ENCODE results near the gene TSKU.
"Not testable (repeated sequence)": the region's sequence is repeated elsewhere in the genome, so short reads cannot be mapped to it uniquely, and the experiment has no call there.

TSKU gene

DNA sequence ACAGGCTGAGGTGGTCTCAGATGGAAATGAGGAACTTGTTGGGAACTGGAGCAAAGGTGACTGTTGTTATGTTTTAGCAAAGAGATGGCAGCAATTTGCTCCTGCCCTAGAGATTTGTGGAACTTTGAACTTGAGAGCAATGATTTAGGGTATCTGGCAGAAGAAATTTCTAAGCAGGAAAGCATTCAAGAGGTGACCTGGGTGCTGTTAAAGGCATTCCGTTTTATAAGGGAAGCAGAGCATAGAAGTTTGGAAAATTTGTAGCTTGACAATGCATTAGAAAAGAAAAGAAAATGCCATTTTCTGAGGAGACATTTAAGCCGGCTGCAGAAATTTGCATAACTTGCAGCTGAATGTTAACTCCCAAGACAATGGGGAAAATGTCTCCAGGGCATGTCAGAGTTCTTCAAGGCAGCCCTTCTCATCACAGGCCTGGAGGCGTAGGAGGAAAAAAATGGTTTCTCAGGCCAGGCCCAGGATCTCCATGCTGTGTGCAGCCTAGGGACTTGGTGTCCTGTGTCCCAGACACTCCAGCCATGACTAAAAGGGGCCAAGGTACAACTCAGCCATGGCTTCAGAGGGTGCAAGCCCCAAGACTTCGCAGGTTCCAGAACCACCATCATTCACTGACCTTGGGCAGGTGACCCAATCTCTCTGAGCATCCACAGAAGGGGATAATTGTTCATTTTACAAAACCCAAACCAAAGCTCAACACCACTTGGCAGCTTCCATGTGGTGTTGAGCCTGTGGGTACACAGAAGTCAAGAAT lies 8.0 kb downstream of the TSKU start:
- not testable (repeated sequence) for DNase-seq

GRCh38 chr11:76791861-76792260 lies 8.7 kb downstream of the TSKU start:
- DNase-seq: no peak

- no peak for DNase-seq
Observed at GRCh38 chr11:76792505-76793264, 9.5 kb downstream of the TSKU start.

- DNase-seq: no peak
Observed at GRCh38 chr11:76793391-76794291, 10.5 kb downstream of the TSKU start.

DNA sequence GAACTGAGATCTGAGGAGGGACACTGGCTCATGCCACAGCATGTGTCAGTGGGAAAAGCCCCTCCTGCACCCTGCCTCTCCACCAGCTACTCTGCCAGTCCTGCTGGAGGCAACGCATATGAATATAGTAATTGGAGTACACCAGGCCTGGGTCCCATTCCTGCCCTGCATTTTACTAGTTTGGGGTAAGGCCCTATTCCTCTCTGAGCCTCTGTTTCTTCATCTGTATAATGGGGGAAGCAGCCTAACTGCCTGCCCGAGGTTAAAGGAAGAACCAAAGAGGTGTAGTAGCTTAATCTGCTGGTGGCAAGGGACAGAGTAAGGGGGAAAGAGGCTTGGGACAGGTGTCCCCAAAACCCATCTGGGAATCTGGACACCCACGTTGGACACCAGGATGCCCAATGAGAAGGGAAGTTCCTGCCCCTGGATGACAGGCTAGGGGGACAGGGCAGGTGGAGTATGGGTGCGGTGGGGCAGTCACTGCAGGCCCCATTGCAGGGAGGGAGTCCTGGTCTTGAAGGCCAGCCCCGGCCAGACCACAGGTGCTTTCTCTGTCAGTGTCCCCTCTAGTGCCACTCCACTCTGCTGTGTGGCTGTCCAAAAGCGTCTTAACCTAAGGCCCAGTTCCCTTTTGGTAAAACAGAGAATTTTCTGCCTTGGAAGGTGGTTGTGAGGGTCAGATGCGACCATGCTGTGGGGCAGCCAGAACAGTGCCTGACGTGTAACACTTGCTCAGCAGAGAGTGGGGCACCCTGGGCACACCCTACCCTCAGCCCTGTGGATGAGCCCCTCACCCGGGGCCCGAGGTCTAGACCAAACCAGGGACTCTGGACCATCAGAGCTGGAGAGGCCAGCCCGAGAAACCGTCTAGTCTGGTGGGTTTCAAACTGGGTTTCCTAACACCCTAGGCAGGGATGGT lies 11.5 kb downstream of the TSKU start:
- no peak for DNase-seq

DNA sequence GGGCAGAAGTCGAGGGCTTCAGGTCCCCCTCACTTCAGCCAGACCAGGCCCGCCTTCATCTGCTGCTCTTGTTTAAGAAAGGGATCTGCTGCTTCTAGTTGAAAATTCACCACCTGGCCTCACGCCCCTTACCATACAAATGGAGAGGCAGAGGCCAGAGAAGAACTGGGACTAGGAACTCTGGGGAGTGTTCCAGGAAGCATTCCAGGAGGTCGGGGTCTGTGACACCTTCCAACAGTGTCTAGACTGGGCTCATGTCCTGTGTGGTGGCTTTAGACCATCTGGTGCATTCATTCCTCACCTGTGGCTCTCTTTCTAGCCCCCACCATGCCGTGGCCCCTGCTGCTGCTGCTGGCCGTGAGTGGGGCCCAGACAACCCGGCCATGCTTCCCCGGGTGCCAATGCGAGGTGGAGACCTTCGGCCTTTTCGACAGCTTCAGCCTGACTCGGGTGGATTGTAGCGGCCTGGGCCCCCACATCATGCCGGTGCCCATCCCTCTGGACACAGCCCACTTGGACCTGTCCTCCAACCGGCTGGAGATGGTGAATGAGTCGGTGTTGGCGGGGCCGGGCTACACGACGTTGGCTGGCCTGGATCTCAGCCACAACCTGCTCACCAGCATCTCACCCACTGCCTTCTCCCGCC lies 12.3 kb downstream of the TSKU start:
- no peak for DNase-seq

GRCh38 chr11:76795936-76796441 lies 12.8 kb downstream of the TSKU start:
- DNase-seq: no peak

- DNase-seq: no peak
Observed at GRCh38 chr11:76796511-76797198, 13.5 kb downstream of the TSKU start.

DNA sequence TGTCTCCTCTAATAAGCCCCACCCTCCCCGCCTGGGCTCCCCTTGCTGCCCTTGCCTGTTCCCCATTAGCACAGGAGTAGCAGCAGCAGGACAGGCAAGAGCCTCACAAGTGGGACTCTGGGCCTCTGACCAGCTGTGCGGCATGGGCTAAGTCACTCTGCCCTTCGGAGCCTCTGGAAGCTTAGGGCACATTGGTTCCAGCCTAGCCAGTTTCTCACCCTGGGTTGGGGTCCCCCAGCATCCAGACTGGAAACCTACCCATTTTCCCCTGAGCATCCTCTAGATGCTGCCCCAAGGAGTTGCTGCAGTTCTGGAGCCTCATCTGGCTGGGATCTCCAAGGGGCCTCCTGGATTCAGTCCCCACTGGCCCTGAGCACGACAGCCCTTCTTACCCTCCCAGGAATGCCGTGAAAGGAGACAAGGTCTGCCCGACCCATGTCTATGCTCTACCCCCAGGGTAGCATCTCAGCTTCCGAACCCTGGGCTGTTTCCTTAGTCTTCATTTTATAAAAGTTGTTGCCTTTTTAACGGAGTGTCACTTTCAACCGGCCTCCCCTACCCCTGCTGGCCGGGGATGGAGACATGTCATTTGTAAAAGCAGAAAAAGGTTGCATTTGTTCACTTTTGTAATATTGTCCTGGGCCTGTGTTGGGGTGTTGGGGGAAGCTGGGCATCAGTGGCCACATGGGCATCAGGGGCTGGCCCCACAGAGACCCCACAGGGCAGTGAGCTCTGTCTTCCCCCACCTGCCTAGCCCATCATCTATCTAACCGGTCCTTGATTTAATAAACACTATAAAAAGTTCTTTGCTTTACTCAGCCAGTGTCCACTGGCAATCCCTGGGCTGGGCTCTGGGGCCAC lies 14.4 kb downstream of the TSKU start:
- no peak for DNase-seq

DNA sequence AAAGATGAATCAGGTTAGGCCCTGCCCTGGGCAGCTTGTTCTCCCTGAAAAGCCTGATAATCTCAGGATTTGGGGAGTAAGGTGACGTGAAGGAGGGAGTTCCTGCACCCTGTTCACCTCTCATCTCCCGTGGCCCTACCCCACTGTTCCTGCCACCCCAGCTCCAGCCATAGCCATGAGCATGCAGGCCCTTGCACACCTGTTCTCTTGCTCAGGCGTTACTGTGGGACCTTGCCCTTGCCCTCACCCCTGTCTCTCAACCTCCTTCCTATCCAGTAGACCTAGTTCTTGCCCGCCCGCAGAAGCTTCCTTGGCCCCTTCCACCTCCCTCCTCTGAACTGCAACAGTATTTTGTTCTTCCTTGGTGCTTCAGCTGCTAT lies 15.0 kb downstream of the TSKU start:
- no peak for DNase-seq

- DNase-seq: no peak
Observed at GRCh38 chr11:76798671-76799065, 15.5 kb downstream of the TSKU start.

- DNase-seq: peak; percentile 84
Observed at GRCh38 chr11:76799066-76799804, 16.1 kb downstream of the TSKU start.

DNA sequence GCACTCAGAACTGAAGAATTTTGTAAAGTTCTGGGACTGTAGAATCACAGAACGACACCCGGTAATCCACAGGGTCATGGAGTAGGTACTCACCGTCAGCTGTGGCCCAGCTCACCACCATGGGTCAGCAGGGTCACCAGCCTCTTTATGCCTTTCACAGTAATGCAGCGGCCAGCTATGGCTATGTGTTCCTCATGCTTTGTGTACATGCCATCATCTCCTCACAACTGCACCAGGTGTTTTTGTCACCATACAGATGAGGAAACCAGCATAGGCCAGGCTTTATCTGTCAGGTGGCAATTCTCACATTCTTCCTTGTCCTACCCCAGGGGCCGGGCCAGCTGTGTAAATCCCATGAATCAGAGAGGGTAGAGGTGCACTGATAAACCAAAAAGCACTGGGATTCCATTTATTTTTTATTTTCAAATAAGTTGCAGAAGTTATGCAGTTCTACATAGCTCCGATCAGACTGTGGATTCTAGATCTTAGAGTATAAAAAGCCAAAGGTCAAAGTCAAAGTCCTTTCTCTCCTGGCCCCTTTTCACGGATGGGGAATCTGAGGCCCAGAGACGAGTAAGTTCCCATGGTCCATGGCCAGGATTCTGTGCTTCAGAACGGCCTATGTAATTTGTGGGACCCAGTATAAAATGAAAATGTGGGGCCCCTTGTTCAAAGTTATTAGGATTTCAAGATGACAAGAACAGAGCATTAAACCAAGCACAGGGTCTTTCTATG lies 17.5 kb downstream of the TSKU start:
- DNase-seq: no peak

DNA sequence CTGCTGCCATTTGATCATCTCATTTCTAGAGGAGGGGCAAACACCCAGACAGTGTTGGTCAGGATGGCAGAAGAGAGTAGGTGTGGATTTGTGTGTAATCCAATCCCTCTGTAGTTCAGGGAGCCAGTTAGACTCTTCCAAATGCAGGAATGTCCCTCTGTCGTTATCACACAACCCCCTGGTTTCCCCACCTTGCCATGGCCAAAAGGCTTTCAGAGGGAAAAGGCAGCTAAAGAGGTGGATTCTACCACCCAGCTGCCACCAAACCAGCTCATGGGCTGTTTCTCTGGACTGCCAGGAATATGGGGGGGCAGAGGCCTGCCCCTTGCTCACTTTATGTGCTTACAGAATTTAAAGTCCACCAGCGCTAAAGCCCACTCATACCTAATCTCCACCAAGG lies 18.1 kb downstream of the TSKU start:
- no peak for DNase-seq

GRCh38 chr11:76801736-76802135 lies 18.6 kb downstream of the TSKU start:
- no peak for DNase-seq

GRCh38 chr11:76802151-76802550 lies 19.0 kb downstream of the TSKU start:
- DNase-seq: no peak

DNA sequence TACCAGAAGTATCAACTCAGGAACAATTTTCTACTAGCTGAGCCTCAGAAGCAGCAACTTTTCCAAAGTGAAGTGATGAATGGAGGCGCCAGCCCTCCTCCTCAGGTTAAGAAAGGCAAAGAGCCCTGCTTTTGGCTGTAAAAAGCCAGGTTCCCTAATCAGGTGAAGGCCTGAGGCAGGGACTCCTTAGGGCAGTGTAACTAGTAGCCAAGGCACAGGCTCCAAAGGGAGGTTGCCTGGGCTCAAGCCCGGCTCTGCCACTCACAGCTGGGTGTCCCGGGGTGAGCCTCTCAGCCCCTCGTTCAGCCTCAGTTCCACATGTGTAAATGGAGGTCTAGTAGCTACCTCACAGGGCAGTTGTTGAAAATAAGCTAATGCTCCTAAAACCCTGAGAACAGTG lies 19.5 kb downstream of the TSKU start:
- DNase-seq: no peak

DNA sequence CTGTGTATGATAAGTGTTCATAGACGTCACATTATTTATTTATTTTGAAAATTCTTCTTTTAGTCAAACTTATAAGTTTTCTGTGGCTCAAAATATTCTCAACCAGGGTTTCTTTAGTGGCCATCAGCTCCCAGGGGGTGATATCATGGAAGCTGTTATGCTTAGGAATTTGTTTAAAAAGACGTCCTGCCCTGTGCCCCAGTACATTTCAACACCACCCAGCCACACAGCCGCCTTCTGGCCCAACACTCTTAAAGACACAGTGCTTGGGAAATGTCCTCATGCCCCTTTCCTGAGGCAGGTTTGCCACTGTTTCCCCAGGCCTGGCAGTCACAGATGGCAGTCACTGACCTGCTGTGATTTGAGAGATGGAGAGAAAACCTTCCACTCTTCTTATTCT lies 19.9 kb downstream of the TSKU start:
- no peak for DNase-seq
